ENCODE measurements around the gene SLC7A8.
A peak's percentile ranks its signal among the peaks of the same experiment; 100 is the strongest.
"Not testable (repeated sequence)": the region's sequence is repeated elsewhere in the genome, so short reads cannot be mapped to it uniquely, and the experiment has no call there.

The SLC7A8 gene

GRCh38 chr14:23183479-23183878 lies at the start of gene SLC7A8:
TSS of gene SLC7A8 (minus strand) at chr14:23183660. CDS start at chr14:23182914, 746 bp downstream.
- peak; percentile 40 for DNase-seq

GRCh38 chr14:23232241-23232808 lies 48.9 kb upstream of the SLC7A8 start:
- not testable (repeated sequence) for DNase-seq

DNA sequence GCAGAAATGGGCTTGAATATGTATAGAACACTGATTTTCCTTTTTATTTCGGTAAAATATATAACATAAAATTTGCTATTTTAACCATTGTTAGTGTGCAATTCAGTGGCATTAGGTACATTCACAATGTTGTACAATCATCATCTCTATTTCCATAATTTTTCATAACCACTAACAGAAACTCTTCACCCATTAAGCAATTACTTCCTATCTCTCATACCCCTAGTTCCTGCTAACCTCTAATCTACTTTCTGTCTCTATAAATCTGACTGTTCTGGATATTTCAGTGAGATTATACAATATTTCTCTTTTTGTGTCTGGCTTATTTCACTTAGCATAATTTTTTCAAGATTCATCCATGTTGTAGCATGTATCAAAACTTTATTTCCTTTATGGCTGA lies 45.4 kb upstream of the SLC7A8 start:
- no peak for DNase-seq

- no peak for DNase-seq
Observed at GRCh38 chr14:23227566-23227965, 44.1 kb upstream of the SLC7A8 start.

GRCh38 chr14:23224958-23225357 lies 41.5 kb upstream of the SLC7A8 start:
- not testable (repeated sequence) for DNase-seq

DNA sequence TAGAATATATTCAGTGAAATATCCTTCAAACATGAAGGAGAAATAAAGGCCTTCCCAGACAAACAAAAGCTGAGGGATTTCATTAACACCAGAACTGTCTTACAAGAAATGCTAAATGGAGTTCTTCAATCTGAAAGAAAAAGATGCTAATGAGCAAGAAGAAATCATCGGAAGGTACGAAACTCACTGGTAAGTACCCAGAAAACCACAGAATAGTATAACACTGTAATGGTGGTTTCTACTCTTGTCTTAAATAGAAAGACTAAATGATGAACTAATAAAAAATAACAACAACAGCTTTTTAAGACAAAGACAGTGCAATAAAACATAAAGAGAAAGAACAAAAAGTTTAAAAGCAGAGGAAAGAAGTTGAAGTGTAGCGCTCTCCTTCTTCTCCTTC lies 35.6 kb upstream of the SLC7A8 start:
- no peak for DNase-seq

DNA sequence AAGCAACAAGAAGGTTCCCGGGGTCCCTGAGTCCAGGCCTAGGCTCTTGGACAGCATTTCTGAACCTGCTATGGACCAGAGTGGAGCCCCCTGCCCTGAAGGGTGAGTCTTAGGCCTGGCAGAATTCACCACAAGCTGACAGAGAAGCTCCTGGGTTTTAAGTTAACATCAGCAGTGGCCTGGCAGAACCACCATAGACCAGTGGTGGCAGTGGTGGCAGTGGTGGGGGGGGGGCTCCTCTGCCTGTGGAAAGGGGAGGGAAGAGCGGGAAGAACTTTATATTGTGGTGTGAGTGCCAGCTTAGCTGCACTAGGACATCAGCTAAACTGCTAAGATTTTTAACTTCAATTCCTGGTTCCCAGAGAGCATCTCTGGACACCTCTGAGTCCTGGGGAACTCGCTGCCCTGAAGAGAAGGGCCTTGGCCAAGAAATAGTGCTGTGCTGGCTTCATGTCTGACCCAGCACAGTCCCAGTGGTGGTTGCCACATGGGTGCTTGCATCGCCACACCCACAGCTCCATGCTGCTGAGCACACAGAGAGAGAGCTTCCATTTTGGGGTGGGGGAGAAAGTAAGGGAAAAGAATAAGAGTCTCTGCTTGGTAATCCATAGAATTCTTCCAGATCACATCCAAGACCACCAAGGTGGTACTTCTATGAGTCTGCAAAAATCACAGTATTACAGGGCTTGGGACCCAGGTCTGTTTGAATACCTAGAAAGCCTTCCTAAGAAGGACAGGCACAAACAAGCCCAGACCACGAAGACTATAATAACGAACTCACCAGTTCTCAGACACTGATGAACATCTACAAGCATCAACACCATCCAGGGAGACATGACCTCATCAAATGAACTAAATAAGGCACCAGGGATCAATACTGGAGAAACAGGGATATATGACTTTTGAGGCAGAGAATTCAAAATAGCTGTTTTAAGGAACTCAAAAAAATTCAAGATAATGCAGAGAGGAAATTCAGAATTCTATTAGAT lies 33.9 kb upstream of the SLC7A8 start:
- no peak for DNase-seq

DNA sequence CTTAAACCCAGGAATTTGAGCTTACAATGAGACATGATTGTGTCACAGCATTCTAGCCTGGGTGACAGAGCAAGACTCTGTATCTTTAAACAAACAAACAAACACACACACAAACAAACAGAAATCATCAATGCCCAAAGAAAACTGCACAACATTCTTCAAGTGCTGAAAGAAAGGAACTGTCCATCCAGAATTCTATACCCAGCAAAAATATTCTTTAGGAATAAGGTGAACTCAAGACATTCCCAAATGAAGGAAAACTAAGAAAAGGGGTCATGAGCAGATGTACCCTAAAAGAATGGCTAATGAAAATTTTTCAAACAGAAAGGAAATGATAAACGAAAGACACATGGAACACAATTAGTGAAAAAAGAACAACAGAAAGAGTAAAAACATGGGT lies 32.0 kb upstream of the SLC7A8 start:
- DNase-seq, result no peak

- no peak for DNase-seq
Observed at GRCh38 chr14:23209651-23210423, 26.4 kb upstream of the SLC7A8 start.

DNA sequence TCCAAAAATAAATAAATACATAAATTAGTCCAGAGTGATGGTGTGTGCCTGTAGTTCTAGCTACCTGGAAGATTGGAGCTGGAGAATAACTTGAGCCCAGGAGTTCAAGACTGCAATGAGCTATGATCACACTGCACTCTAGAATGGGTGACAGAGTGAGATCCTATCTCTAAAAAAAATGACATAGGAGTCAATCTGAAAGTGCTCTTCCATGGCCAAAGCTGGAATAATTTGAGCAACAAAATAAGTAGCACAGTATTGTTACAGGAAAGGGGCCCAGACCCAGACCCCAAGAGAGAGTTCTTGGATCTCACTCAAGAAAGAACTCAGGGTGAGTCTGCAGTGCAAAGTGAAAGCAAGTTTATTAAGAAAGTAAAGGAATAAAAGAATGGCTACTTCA lies 24.9 kb upstream of the SLC7A8 start:
- no peak for DNase-seq

DNA sequence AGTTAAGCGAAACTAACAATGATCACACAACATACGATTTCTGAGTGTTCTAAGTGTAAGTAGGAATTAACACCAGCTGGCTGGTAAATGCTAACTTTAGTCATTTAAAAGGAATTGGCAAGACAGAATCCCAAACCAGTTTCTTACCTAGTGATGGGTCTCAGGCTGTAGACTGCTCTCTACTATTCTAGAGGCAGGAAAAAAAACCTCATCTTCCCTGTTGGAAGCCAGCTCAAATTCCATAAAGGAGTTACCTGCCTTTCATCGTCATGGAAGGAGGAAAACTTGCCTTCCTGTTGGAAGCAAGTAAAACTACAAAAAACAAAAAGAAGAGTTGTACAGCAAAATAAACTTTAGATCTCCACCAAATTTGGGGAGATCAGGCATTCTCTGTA lies 23.7 kb upstream of the SLC7A8 start:
- DNase-seq, result no peak

DNA sequence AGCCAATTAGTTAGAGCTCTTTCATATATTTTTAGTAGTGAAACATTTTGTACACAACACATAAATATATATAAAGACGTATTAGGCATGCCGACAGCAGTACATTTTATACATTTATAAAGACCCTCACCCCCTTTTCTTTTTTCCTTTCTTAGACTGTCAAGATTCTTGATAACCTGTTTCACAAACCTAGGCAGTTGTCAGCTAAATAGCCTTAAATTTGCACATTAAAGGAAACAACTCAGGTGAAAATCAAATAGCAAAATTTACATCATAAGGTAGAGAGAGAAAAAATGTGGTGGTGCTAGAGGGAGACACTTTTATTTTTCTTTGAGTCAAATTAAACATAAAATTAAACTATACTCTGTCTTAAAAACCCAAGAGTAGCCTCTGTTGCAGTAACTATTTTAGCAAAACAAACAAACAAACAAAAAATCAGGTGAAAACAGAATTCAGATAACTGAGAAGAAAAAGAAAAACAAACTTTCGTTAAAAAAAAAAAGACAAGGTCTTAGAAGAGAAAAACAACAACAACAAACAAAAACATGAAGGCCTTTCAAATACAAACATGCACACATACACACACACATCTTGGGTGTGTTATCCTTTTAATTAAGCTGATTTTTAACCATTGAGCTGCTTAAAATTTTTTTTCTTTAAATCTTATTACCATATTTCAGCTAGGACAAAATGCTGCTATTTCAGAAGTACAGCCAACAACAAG lies 23.1 kb upstream of the SLC7A8 start:
- no peak for DNase-seq

DNA sequence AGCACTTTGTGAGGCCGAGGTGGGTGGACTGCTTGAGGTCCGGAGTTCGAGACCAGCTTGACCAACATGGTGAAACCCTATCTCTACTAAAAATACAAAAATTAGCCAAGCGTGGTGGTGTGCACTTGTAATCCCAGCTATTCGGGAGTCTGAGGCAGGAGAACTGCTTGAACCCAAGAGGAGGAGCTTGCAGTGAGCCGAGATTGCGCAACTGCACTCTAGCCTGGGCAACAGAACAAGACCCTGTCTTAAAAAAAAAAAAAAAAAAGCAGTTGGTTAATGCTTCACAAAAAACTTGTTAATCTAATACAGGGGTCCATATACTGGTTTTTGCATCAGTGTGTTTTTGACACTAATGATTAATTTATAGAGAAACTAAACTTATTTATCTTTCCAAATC lies 18.5 kb upstream of the SLC7A8 start:
- DNase-seq, result no peak

DNA sequence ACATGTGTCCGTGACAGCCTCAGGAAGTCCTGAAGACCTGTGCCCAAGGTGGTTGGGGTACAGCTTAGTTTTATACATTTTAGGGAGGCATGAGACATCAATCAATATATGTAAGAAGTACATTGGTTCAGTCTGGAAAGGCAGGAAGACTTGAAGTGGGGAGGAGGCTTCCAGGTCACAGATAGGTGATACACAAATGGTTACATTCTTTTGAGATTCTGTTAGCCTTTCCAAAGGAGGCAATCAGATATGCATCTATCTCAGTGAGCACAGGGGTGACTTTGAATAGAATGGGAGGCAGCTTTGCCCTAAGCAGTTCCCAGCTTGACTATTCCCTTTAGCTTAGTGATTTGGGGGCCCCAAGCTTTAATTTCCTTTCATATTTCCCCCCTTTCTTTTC lies 15.7 kb upstream of the SLC7A8 start:
- not testable (repeated sequence) for DNase-seq

DNA sequence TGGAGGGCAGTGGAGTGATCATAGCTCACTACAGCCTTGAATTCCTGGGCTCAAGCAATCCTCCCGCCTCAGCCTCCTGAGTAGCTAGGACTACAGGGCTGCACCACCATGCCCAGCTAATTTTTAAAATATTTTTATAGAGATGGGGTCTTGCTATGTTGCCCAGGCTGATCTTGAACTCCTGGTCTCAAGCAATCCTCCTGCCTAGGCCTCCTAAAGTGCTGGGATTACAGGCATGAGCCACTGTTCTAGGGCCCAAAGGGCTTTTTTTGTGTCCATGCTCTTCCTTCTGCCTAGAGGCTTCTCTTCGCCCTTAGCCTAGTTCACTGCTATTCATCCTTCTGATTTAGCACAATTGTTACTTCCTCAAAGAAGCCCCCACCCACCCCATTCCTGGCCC lies 13.0 kb upstream of the SLC7A8 start:
- not testable (repeated sequence) for DNase-seq

GRCh38 chr14:23195552-23196101 lies 12.2 kb upstream of the SLC7A8 start:
- no peak for DNase-seq

- DNase-seq, result no peak
Observed at GRCh38 chr14:23193432-23193831, 10.0 kb upstream of the SLC7A8 start.

GRCh38 chr14:23187925-23188324 lies 4.5 kb upstream of the SLC7A8 start:
- DNase-seq, result no peak

GRCh38 chr14:23186913-23187654 lies 3.6 kb upstream of the SLC7A8 start:
- peak; percentile 21 for DNase-seq

DNA sequence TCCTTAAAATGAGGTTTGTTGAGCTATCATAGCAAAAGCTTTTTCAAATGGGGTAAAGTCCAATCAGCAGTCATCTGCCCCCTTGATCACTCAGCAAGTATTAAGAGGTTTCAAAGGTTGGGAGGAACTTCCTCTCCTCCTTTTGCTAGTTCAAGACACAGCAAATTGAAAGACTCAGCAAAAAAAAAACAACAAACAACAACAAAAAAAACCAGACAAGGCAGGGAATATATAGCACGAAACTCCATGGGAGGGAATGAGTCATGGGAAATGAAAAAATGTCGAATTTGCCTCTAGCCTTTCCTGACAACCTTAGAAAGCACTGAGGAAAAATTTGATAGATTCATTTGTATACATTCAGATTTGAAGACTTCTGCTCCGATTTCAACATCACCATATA lies 1.6 kb upstream of the SLC7A8 start:
- no peak for DNase-seq

DNA sequence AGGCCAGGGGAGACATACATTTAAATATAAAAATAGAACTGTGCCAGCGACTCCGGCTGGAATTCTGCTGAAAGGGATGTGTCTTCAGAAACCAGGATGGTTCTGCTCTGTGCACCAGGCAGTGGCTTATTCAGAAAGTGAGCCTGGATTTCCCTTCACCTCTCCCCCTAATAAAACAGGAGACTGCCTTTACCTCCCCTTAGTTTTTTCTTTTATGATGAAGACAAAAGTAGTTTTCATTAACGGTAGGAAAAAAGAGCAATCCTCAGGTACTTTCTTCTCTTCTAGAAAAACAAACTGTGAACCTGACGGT lies 346 bp downstream of the SLC7A8 start:
- no peak for DNase-seq
